HG02981 (cell line): ENCODE measurements around the gene RHOF.
"Not testable (repeated sequence)": the region's sequence is repeated elsewhere in the genome, so short reads cannot be mapped to it uniquely, and the experiment has no call there.

Experiments
- ATAC-seq: cut with Tn5 transposase; IDR thresholded peaks from one replicate; pipeline ENCODE4 v1.9.1; 2021; ENCODE audit warnings: mild to moderate bottlenecking, moderate library complexity; ENCODE audit not compliant: unreplicated experiment

RHOF gene

DNA sequence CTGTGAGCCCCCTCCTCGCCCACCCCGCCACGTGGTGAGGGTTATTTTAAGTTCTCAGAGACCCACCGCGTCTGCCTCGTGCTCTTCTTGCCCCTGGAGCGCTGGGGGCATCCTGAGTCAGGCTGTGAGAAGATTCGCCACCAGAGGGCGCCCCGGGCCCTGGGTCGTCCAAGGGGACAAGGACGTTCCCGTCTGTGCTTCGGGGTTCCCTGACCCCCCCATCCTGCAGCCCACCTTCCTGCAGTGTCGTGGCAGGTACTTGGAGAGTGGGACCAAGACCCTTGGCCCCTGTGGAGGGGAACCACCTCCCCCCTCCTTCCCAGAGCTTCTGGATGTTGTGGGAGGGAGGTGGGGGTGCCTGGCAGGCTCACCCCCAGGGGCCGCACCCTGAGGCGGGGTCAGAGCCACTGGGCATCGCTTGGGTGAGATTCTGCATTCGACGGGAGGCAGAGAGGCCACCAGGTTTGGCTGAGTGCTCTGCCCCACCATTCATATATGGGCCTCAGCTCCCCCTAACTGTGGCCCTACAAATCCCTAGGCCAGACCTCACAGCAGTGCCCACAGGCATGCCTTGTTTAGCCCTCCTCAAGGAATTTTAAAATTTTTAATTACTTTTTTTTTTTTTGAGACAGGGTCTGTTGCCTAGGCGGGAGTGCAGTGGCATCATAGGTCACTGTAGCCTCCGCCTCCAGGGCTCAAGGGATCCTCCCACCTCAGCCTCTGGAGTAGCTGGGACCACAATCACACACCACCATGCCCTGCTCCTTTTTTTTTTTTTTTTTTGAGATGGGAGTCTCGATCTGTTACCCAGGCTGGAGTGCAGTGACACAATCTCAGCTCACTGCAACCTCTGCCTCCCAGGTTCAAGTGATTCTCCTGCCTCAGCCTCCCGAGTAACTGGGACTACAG lies 17.0 kb downstream of the RHOF start:
- no peak for ATAC-seq

DNA sequence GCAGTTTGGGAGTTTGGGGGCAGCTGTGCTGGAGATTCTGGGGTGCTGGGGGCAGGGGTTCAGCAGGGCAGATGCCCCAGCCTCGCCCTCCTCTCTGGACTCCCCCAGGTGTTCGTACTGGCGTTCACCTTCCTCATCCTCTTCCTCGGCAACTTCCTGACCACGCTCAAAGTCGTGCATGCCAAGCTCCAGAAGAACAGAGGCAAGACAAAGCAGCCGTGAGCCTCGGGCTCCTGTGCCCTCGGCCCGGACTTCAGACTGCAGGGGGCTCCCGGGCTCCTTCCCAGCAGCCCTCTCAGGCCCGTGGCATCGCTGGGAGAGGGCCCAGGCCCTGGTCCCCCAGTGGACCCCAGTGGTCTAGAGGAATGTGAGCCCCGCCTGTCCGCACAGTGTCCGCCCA lies 18.0 kb downstream of the RHOF start:
- no peak for ATAC-seq

DNA sequence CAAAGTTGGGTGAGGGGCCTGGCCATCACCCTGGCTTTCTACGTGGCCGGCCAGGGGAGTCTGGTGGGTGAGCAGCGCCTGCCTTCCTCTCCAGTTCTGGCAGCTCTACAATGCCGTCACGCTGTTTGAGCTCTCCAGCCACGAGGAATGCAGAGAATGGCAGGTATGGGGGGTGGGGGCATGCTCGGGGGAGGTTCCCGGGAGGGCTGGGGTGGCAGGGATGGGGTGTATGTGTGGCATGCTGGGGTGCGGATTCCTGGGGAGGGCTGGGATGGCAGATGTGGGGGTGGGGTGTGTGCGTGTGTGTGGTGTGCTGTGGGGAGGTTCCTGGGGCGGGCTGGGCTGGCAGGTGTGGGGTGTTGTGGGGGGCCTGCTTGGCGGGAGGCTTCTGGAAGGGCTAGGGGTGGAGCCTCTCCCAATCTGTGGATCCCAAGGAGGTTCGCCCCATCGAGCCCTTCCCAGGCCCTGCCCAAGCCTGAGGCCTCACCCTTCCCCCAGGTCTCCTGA lies 18.5 kb downstream of the RHOF start:
- ATAC-seq, result no peak

DNA sequence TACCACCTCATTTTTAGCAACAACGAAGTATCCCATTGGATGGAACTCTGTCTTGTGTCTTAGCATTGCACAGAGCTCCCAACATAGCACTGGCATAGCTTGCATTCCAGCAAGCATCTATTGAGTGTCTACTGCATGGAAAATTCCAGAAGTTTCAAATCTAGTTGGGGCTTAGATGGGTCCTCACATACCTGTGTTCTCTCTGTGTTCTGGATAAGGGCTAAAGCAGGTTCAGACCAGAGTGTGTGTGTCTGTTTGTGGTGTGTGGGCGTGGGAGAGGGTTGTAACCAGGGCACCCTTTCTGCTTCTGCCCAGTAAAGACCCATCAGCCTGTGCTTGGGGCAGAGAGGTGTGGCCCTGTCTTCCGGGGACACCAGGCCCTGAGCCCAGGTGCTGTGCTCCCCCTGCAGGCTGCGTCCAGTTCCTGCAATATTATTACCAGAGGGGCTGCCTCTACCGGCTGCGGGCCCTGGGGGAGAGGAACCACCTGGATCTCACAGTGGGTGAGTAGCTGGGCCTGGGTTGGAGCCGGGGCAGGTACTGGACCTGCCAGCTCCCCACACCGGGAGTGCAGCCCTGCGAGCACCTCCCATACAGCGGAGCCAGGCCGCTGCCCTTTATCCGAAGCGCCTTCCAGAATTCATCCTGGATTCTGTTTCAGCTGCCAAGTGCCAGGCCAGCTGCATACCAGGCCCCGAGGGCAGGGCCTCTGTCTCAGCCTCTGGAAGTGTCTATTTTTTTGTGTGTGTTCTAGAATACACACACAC lies 20.3 kb downstream of the RHOF start:
- peak; percentile 79 for ATAC-seq

DNA sequence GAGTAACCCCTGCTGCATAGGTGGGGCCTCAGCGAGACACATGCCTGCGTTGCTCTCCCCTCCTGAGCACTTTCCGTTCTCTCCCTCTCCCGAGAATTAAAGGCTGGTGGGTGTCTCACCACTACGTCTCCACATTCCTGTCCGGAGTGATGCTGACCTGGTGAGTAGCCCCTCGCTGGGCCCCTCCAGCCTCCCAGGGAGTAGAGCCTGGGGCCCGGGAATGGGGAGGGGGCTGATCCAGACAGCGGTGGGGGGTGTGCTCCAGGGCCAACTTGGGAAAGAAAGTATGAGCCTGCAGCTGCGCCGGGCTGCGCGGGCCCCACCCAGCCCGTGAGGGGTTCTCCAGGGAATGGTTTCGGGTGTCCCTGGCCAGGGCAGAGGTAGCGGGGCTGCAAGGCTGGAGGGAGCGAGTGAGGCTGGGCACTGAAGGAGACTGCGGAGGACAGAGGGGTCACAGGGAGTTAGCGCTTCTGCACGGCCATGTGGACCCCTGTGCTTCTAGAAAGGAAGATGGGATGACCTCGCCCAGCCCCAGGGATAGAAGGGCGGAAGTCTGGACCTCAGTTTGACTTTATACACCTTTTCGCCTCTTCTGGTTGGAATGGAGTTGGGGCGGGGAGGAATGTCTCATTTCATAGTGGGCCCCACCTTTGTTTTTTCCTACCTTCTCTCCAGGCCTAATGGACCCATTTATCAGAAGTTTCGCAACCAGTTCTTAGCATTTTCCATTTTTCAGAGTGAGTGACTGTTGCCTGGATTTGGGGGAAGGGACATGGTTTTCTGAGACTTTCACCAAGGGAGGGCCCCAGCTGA lies 22.5 kb downstream of the RHOF start:
- ATAC-seq, result no peak

DNA sequence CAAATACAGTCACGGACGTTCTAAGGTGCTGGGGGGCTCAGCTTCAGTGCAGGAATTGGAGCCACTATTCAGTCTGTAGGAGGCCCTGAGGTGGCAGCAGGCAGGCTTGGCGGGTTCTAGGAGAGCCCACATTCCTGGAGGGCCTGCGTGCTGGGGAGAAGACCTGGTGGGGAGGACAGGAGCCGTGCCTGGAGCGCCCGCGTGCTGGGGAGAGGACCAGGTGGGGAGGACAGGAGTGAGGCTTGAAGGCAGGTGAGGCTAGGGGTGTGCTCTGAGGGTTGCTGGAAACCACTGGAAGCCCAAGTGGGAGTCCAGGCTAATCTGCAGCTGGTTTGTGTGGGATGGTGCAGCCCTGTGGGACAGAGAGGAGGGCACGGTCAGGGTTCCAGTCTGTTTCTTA lies 23.1 kb downstream of the RHOF start:
- no peak for ATAC-seq

DNA sequence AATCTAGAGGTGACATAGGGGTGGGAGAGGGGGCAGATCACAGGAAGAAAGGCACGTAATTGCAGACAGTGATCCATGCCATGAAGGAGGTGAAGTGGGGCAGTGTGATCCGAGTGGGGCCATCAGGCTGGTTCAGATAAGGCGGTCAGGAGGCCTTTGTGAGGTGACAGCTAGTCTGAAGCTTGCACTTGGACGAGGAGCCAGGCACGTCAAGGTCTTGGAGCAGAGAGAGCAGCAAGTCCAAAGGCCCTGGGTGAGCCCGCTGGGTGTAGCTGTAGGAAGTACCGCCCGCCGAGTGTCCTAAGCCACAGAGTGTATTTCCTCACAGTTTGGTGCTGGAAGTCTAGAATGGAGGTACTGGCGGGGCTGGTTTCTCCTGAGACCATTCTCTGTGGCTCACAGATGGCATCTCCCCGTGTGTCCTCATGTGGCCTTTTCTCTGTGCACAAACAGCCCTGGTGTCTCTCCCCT lies 23.6 kb downstream of the RHOF start:
- no peak for ATAC-seq

DNA sequence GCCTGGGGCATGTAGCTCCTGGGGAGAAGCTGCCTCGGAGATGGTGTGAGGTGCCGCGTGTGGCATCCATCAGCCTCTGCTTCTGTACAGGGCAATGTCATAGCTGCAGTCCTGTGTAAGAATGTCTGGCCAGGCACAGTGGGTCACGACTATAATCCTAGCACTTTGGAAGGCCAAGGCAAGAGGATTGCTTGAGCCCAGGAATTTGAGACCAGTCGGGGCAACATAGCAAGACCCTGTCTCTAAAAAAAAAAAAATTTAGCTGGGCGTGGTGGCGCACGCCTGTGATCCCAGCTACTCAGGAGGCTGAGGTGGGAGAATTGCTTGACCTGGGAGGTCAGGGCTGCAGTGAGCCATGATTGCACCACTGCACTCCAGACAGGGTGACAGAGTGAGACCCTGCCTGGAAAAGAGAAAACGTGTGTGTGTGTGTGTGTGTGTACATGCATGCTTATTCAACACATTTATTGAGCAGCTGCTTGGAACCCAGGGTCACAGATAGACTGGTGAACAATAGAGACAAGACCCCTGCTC lies 24.1 kb downstream of the RHOF start:
- ATAC-seq, result no peak

DNA sequence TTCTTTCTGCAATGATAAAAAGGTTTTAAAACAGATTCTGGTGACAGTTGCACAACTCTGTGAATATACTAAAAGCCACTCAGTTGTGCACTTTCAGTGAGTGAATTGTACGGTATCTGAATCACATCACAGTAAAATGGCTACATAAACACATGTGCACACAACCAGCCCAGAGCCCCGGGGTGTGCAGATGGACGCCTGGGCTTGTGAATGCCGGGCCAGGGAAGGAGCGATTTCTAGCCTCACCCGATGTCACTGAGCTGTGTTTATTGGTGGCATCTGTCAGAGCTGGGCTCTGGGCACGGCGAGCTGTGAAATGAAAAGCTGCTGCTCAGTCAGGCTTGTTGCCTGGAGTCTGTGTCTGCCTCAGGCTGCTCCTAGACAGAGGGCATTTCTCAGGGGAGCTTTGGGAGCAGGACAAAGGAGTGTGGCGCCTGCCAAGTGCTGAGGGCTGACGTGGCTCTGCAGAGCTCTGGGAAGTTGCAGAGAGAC lies 25.9 kb downstream of the RHOF start:
- ATAC-seq, result no peak

DNA sequence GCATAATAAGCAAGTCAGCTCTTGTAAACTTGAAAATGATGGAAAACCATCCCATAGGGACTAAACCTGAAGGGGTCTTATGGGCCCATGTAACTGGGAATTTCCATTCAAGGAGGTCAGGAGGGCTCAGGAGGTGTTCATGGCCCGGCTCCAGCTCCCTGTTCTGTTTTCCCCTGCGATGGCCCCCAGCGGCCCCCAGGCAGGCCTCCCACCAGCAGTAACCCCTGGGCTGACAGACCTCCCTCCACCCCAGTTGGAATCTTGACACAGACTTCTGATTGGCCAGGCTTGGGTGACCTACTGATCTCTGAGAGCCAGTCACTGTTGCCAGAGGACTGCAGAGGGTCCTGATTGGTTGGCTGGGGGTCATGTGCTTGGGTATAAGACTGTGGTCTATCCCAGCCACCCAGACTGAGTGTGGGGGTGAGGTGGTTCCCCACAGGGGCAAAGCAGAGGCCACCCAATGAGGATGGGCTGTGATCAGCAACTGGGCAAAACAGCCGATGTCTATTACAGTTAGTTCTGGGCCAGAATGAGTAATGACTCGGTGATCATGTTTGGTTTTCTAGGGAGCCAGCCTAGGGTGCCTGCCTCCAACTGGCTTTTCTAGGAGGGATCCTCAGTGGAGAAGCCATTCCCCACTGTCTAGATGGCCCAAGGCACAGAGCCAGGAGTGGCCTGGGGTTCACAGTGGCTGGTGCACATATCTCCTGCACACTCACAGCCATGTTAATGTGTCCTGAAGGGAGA lies 27.0 kb downstream of the RHOF start:
- no peak for ATAC-seq

DNA sequence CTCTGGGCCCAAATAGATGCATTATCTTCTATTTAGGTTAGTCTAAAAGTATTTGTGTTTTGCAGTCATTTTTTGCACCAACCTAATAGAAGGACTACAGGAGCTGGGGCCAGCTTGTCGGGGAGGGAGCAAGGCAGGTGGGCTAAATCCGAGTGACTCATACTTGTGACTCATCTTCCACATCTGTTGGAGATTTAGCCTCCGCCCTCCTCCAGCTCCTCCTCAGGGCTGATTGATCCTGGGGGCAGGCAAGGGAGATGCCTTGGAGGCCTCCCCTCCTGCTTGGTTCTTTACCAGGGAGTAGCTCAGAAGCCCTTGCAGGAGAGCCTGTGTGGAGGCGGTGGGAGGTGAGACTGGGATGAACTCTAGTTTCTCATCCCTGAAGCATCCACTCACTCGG lies 27.9 kb downstream of the RHOF start:
- no peak for ATAC-seq

DNA sequence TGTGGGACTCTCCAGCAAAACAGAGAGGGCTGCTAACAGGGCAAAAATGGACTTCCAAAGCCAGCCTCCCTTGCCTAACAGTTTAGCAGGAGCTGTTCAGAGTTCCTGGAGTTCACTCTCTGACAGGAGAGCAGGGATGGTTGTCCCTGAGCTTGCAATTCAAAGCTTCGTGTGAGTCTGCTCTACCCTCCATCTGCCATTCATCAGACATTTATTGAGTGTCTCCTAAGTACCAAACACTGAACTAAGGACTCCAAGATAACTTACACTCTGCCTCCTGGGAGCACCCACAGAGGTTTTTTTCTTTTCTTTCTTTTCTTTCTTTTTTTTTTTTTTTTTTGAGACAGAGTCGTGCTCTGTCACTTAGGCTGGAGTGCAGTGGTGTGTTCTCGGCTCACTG lies 28.7 kb downstream of the RHOF start:
- no peak for ATAC-seq

DNA sequence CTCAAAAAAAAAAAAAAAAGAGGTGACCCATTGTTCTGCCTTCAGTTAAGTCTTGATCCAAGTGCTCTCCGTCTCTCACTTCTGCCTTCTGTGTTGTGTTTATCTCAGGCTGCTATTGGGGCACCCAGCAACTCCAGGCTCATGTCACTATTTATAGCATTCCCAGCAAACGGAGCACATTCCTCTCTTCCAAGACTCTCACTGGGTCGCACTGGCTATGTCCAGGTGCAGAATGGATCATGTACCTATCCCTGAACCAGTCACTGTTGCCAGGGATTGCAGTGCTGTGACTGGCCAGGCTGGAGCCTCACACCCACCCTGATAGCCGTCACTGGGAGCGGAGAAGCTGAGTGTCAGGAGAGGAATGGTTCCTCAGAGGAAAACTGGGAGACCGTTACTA lies 31.2 kb downstream of the RHOF start:
- no peak for ATAC-seq

DNA sequence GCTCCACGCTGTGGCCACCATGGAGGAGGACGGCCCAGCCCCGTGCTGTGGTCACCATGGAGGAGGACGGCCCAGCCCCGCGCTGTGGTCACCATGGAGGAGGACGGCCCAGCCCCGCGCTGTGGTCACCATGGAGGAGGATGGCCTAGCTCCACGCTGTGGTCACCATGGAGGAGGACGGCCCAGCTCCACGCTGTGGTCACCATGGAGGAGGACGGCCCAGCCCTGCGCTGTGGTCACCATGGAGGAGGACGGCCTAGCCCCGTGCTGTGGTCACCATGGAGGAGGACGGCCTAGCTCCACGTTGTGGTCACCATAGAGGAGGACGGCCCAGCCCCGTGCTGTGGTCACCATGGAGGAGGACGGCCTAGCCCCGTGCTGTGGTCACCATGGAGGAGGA lies 35.0 kb downstream of the RHOF start:
- not testable (repeated sequence) for ATAC-seq

DNA sequence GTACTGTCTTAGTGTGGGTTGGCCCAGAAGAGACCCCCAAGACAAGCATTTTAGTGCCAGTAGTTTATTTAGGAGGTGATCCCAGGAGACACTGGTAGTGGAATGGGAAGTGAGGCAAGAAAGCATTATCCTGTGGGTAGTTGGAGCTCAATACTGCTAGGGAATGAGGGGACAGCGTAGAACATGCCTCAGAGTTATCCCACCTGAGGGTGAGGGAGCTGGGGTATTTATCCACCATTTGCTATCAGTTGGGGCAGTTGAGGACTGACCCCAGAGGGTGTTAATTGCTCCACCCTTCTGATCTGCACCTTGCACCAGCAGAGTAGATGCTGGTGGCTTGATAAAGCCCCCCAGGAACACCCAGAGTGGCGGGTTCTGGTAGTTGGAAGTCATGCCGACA lies 37.9 kb downstream of the RHOF start:
- no peak for ATAC-seq

DNA sequence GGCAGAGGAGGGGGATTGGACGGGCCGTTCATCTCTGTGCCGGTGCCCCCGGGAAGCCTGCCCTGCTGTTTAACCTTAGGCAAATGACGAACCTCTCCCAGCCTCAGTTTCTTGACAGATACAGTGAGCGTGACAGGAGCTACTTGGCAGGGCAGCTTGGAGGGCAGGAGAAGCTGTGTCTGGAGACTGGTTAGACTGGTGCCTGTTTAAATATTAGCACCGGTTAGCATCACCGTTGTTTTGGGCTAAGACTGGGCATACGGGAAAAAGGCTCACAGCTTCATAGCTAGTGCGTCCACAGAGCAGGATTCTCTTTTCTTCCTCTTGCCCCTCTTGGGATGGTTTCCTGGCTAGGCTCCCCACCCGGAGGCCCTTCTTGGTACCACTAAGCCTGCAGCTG lies 38.7 kb downstream of the RHOF start:
- no peak for ATAC-seq

DNA sequence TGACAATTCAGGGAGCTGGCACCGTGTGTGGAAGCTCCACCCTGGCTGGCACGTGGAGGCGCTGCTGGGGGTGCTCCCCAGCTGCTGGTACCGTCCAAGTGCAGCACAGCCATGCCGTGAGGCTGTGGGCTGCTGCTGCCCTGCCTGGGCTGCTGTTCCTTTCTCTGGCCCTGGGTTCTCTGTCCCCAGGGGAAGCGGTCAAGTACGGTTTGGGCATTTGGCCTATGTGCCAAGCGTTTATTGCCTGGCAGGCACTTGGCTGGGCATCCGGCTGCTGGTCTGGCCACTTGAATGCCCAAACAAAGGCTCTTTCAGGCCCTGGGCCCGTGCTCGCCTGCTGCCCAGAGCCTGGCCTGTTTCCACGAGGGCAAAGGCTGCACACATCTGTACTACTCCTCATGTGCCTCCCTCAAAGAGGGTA lies 39.6 kb downstream of the RHOF start:
- no peak for ATAC-seq

DNA sequence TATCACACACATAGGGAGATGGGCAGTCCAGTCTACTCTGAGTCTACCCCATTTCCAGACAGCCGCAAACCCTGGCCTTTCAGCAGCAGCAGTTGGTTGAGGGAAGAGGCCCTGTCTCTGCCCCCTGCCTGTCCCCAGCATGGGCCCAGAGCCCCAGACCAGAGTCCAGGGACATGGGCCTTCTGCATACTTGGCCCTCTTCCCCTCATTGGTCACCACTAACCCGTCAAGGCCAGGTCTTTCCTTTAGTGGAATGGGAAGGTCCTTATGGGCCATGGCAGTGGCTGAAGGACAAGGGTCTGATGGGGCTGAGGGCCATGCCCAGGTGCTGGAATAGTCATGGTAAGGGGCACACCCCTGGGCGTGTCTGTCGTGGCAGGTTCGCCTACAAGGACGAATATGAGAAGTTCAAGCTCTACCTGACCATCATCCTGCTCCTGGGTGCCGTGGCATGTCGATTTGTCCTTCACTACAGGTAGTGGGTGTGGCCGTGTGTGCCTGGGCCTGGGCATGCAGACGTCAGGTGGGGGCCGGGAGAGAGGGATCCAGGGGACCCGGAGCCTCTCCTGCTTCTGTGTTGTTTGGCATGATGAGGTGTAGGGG lies 41.6 kb downstream of the RHOF start:
- ATAC-seq, result no peak

DNA sequence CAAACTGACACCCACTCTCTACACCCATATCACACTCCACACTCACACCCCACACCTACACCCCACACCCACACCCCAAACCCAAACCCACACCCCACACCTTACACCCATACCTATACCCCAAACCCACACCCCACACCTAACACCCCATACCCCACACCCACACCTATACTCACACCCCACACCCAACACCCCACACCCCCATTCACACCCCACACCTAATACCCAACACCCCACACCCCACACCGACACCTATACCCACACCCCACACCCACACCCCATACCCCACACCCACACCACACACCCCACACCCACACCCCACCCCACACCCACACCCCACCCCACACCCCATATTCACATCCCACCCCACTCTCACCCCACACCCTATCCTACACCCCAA lies 42.5 kb downstream of the RHOF start:
- ATAC-seq, result no peak
